LNCAP (cell line): ENCODE data around the gene PLD6.

Experiments used
- CTCF ChIP-seq: fragments of 450-650 bp; IDR thresholded peaks from 2 replicates; pipeline ENCODE4 v1.5.1; 2017; ENCODE audit warnings: mild to moderate bottlenecking

Gene PLD6

GRCh38 chr17:17181666-17182597, 24.2 kb downstream of the PLD6 start:
- TF ChIP-seq CTCF = no peak

GRCh38 chr17:17180741-17181525, 25.2 kb downstream of the PLD6 start:
- no peak for TF ChIP-seq CTCF

- no peak for TF ChIP-seq CTCF
Observed at GRCh38 chr17:17180141-17180603, 26.0 kb downstream of the PLD6 start.

- no peak for TF ChIP-seq CTCF
Observed at GRCh38 chr17:17179371-17179827, 26.7 kb downstream of the PLD6 start.

- no peak for TF ChIP-seq CTCF
Observed at GRCh38 chr17:17177176-17177575, 29.0 kb downstream of the PLD6 start.

- no peak for TF ChIP-seq CTCF
Observed at GRCh38 chr17:17176341-17176740, 29.8 kb downstream of the PLD6 start.

GRCh38 chr17:17175917-17176316, 30.2 kb downstream of the PLD6 start:
- no peak for TF ChIP-seq CTCF
